Central memory CD8-positive, alpha-beta T cell (primary cell): Measurements from ENCODE around the gene KIAA1191.
A peak's percentile ranks its signal among the peaks of the same experiment; 100 is the strongest.
"Not testable (repeated sequence)": the region's sequence is repeated elsewhere in the genome, so short reads cannot be mapped to it uniquely, and the experiment has no call there.

Source experiments
- ATAC-seq: fragments of 150-1000 bp; cut with Tn5 transposase; replicated peaks from 2 replicates; pipeline ENCODE4 v1.10.0; 2022; ENCODE audit warnings: mild to moderate bottlenecking, moderate FRiP score, moderate number of reproducible peaks; ENCODE audit not compliant: poor library complexity, severe bottlenecking; ENCODE audit errors: extremely low read depth
- DNase-seq, 2 donors: peaks; one replicate each; pipeline ENCODE4 v3.0.0; 2021; ENCODE audit warnings: low spot score in 2 of 2
- H3K27ac Mint-ChIP-seq: one replicate; pipeline ENCODE4 v1.8.0; 2022; ENCODE audit warnings: low read depth, mild to moderate bottlenecking, moderate library complexity, mixed read lengths
- H3K27me3 Mint-ChIP-seq: one replicate; pipeline ENCODE4 v1.8.0; 2022; ENCODE audit warnings: mixed read lengths
- H3K36me3 Mint-ChIP-seq: one replicate; pipeline ENCODE4 v1.8.0; 2022; ENCODE audit warnings: mild to moderate bottlenecking, moderate library complexity, mixed read lengths; ENCODE audit not compliant: insufficient read depth
- H3K4me1 Mint-ChIP-seq: one replicate; pipeline ENCODE4 v1.8.0; 2022; ENCODE audit warnings: mixed read lengths
- H3K4me3 Mint-ChIP-seq: one replicate; pipeline ENCODE4 v1.8.0; 2022; ENCODE audit warnings: mild to moderate bottlenecking, moderate library complexity, mixed read lengths
- H3K9me3 Mint-ChIP-seq: one replicate; pipeline ENCODE4 v1.8.0; 2022; ENCODE audit warnings: mixed read lengths

Gene KIAA1191, protein sequence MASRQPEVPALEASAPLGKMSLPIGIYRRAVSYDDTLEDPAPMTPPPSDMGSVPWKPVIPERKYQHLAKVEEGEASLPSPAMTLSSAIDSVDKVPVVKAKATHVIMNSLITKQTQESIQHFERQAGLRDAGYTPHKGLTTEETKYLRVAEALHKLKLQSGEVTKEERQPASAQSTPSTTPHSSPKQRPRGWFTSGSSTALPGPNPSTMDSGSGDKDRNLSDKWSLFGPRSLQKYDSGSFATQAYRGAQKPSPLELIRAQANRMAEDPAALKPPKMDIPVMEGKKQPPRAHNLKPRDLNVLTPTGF

DNA sequence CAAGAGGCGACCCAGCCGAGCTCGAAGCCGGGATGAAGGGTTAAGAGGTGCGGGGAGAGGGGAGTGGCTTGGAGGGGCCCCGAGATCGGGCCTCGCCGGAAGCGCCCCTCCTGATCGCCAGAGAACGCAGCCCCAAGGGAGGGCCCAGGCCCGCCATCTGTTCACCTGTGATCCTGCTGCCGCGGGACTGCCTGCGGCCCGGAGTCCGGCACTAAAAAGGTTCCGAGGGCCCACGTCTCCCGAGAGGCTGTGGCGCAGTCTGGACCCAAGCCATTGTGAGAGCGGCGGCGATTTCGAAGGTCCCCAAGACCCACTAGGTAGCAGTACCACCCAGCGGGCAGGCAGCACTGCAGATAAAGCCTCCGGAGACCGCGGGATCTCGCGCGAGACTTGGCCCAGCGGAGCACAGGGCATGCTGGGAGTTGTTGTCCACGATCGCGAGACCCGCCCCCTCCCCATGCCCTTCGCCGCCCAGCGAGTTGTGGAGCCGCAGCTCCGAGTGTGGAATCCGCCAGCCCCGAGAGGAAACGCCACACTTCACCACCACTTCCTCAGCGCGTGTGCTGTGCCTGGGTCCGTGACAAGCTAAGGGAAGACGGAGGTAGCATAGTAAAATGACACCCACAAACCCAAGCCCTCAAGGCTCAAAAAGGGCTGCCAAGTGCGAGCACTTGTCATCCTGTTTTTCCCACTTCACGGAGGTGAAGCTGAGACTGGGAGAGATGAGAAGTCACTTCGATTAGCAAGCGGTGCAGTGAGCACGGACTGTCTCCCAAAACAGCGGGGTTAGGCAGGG is at the start of gene KIAA1191:
TSS of gene KIAA1191 (minus strand) at position 328 of the 796 bp plus-strand sequence. CDS start 2,256 bp downstream, outside the sequence.
- Mint-ChIP-seq H3K36me3 (peaks cover 30% of the 10 kb centered on the region), H3K27ac (peak within 1 kb of the TSS; percentile 91), H3K27me3 (no peaks in the 10 kb centered on the region), H3K4me3 (peak within 1 kb of the TSS; percentile 92), H3K4me1 (peaks cover 22% of the 10 kb centered on the region), H3K9me3 (no peaks in the 10 kb centered on the region)
- peak; percentile 84 to 93 for DNase-seq
- peak; percentile 89 for ATAC-seq

- DNase-seq (no peak), ATAC-seq (no peak)
- Mint-ChIP-seq H3K36me3 (peaks cover 27% of the 10 kb centered on the region), H3K4me3 (no peak overlapping the region), H3K27me3 (no peaks in the 10 kb centered on the region), H3K4me1 (peaks cover 49% of the 10 kb centered on the region), H3K9me3 (no peaks in the 10 kb centered on the region), H3K27ac (no peak overlapping the region)
These were observed 49.1 kb upstream of the KIAA1191 start for GRCh38 chr5:176410486-176411180.

GRCh38 chr5:176409765-176410164 is 48.2 kb upstream of the KIAA1191 start:
- peaks cover 40% of the 10 kb centered on the region for H3K4me1 Mint-ChIP-seq
- no peak overlapping the region for H3K27ac Mint-ChIP-seq
- ATAC-seq (no peak), DNase-seq (no peak)
- peaks cover 22% of the 10 kb centered on the region for H3K36me3 Mint-ChIP-seq
- H3K4me3 Mint-ChIP-seq, result no peak overlapping the region
- H3K27me3 Mint-ChIP-seq, result no peaks in the 10 kb centered on the region
- no peaks in the 10 kb centered on the region for H3K9me3 Mint-ChIP-seq

- DNase-seq (no peak), ATAC-seq (no peak)
- Mint-ChIP-seq H3K27me3 (no peaks in the 10 kb centered on the region), H3K9me3 (no peaks in the 10 kb centered on the region), H3K36me3 (peaks cover 20% of the 10 kb centered on the region), H3K4me3 (no peak overlapping the region), H3K27ac (no peak overlapping the region), H3K4me1 (peaks cover 28% of the 10 kb centered on the region)
These were observed 47.0 kb upstream of the KIAA1191 start for GRCh38 chr5:176408590-176408989.

DNA sequence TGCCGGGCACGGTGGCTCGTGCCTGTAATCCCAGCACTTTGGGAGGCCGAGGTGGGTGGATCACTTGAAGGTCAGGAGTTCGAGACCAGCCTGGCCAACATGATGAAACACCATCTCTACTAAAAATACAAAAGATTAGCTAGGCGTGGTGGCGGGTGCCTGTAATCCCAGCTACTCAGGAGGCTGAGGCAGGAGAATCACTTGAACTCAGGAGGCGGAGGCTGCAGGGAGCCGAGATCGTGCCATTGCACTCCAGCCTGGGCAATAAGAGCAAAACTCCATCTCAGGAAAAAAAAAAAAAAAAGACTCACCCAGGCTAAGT is 46.6 kb upstream of the KIAA1191 start:
- Mint-ChIP-seq H3K4me1 (peaks cover 25% of the 10 kb centered on the region), H3K36me3 (peaks cover 18% of the 10 kb centered on the region)
- not testable (repeated sequence) for H3K27me3 Mint-ChIP-seq, H3K9me3 Mint-ChIP-seq, DNase-seq, ATAC-seq, H3K4me3 Mint-ChIP-seq, H3K27ac Mint-ChIP-seq

GRCh38 chr5:176407456-176408251 is 46.1 kb upstream of the KIAA1191 start:
- H3K27me3 Mint-ChIP-seq, result no peaks in the 10 kb centered on the region
- DNase-seq (no peak), ATAC-seq (no peak)
- H3K4me1 Mint-ChIP-seq, result peaks cover 19% of the 10 kb centered on the region
- no peak overlapping the region for H3K4me3 Mint-ChIP-seq
- no peak overlapping the region for H3K27ac Mint-ChIP-seq
- H3K36me3 Mint-ChIP-seq, result peaks cover 18% of the 10 kb centered on the region
- H3K9me3 Mint-ChIP-seq, result no peaks in the 10 kb centered on the region

DNA sequence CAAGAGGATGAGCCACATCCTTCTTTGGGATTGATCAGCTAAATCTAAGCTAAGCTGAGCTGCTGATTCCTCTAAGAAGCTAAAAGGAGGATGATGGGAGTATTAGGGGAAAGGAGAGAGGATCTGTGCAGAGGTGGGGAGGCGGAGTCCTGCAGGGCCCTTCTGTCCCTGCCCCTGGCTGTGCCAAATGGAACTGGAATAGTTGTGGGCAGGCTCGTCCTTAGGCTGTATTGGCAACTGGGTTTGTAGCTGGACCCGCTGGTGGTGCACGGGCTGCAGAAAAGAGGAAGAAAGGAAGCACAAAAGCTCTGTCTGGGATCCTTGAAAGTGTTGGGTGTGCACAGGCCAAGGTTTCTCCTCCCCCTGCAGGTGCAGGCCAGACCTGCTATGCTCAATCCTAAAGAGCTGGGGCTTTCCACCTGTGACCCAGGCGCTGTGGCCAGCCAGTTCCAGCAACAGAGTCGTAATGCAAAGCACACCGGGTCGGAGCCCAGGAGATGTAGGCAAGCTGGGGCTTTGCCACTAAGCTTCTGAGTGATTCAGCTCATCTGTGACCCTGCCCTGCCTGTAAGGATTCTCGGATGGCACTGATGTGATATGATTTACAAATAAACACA is 45.0 kb upstream of the KIAA1191 start:
- H3K4me3 Mint-ChIP-seq, result no peak overlapping the region
- H3K9me3 Mint-ChIP-seq, result no peaks in the 10 kb centered on the region
- no peak overlapping the region for H3K27ac Mint-ChIP-seq

GRCh38 chr5:176405656-176406435 is 44.3 kb upstream of the KIAA1191 start:
- Mint-ChIP-seq H3K27ac (no peak overlapping the region), H3K4me3 (no peak overlapping the region), H3K4me1 (peaks cover 5% of the 10 kb centered on the region), H3K9me3 (no peaks in the 10 kb centered on the region), H3K36me3 (peaks cover 15% of the 10 kb centered on the region), H3K27me3 (no peaks in the 10 kb centered on the region)
- ATAC-seq (no peak), DNase-seq (no peak)

More for the DNA sequence above, 45.0 kb upstream of the KIAA1191 start:
- no peak for DNase-seq
- ATAC-seq, result no peak
- H3K27me3 Mint-ChIP-seq, result no peaks in the 10 kb centered on the region
- H3K4me1 Mint-ChIP-seq, result peaks cover 10% of the 10 kb centered on the region
- H3K36me3 Mint-ChIP-seq, result peaks cover 18% of the 10 kb centered on the region

DNA sequence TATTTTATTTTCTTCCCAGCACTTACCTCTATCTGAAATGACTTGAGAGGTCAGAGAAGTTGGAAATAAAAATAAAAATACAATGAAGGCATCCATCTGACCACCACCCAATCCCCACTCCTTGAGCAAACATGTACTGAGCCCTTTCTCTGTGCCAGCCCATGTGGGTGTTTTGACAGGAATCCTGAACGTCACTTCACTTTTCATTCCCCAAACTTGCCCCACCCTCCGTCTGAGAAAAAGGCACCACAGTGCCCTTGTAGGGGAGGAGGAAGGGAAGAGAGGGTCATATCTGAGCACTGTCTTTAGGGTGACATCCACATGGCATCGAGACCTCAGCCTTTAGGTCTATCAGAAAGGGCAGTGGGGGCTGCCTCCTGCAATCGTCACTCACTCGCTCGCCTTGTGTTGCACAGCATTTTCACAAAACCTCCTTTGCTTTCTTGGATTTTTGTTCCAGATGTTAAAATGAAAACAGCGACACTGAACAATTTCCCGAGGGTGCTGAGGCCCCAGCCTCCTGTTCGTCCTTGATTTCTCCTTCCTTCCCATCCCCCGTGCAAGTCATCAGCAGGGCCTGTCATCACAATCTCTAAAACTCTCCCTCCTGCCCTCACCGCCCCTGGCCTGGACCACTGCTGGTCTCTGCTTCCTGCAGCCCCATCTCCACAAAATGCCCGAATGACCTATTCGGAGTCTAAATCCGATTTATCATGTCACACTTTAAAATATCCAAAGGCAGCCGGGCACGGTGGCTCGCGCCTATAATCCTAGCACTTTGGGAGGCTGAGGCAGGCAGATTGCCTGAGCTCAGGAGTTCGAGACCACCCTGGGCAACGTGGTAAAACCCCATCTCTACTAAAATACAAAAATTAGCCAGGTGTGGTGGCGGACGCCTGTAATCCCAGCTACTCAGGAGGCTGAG is 40.0 kb upstream of the KIAA1191 start:
- H3K27me3 Mint-ChIP-seq, result no peaks in the 10 kb centered on the region
- no peak for DNase-seq
- ATAC-seq, result no peak
- H3K4me3 Mint-ChIP-seq, result no peak overlapping the region
- no peaks in the 10 kb centered on the region for H3K9me3 Mint-ChIP-seq
- H3K27ac Mint-ChIP-seq, result no peak overlapping the region
- peaks cover 8% of the 10 kb centered on the region for H3K4me1 Mint-ChIP-seq
- peaks cover 14% of the 10 kb centered on the region for H3K36me3 Mint-ChIP-seq

DNA sequence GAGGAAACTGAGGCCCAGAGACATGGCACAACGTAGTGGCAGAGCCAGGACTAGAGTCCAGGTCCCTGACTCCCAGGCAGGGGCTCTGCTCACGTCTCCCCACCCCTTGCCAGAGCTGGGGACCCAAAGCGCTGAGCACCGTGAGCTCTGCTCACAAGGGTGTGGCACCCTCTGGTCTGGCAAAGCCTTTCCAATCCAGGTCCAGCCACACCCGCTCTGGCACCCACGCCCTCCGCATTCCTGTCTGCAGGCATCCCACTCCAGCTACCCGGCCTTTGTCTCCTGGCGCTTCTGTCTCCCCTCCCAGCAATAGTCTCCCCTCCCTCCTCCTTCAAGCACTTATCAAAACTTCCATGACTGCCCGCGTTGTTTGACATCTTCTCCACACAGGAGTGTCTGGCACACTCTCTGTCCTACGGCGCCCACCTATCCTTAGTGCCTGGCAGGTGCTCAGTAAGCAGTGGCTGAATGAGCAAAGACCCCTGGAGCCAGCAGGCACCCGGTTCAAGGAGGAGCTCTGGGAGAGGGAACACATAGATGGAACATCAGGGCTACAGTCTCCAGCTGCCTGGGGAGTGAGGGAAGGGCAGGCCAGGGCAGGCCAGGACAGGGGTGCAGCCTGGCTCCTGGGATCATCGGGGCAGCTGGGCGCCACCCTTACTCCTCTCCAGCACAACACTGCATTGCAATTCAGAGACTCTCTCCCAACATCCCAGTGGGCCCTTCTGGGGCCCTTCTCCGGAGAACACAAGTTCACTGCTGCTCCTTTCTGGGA is 39.0 kb upstream of the KIAA1191 start:
- Mint-ChIP-seq H3K9me3 (no peaks in the 10 kb centered on the region), H3K27ac (no peak overlapping the region), H3K36me3 (peaks cover 10% of the 10 kb centered on the region), H3K4me3 (no peak overlapping the region), H3K4me1 (peaks cover 8% of the 10 kb centered on the region), H3K27me3 (no peaks in the 10 kb centered on the region)
- no peak for DNase-seq
- no peak for ATAC-seq
